Measurements from ENCODE around the gene HCN2.

- TF ChIP-seq POLR2A (IDR thresholded peaks at IDR 0.05), result no peak
- TF ChIP-seq CTCF (IDR thresholded peaks at IDR 0.05), result no peak
- TF ChIP-seq POLR2AphosphoS5 (IDR thresholded peaks at IDR 0.05), result no peak
- TF ChIP-seq EP300 (IDR thresholded peaks at IDR 0.05; ENCODE audit: low read depth), result no peak
Observed at GRCh38 chr19:643736-644135, 54.1 kb downstream of the HCN2 start.

Data from transverse colon (tissue), 4 donors.